ENCODE data around the gene GATAD2A.

The GATAD2A gene

GRCh38 chr19:19545707-19546106 is 140.2 kb downstream of the GATAD2A start:
- no peak for DNase-seq (ENCODE audit: low read depth)

GRCh38 chr19:19546751-19547162 is 141.3 kb downstream of the GATAD2A start:
- no peak for DNase-seq (ENCODE audit: low read depth)

- DNase-seq (ENCODE audit: low read depth), result no peak
Measured at GRCh38 chr19:19547674-19548336, 142.3 kb downstream of the GATAD2A start.

GRCh38 chr19:19548915-19549759 is 143.7 kb downstream of the GATAD2A start:
- no peak for DNase-seq (ENCODE audit: low read depth)

GRCh38 chr19:19549804-19550464 is 144.5 kb downstream of the GATAD2A start:
- no peak for DNase-seq (ENCODE audit: low read depth)

GRCh38 chr19:19550485-19550929 is 145.0 kb downstream of the GATAD2A start:
- DNase-seq (ENCODE audit: low read depth), result no peak

- no peak for DNase-seq (ENCODE audit: low read depth)
Measured at GRCh38 chr19:19550972-19551852, 145.7 kb downstream of the GATAD2A start.

- no peak for DNase-seq (ENCODE audit: low read depth)
Measured at GRCh38 chr19:19551853-19552192, 146.3 kb downstream of the GATAD2A start.

- DNase-seq (ENCODE audit: low read depth), result no peak
Measured at GRCh38 chr19:19552798-19553197, 147.3 kb downstream of the GATAD2A start.

GRCh38 chr19:19553670-19554069 is 148.2 kb downstream of the GATAD2A start:
- DNase-seq (ENCODE audit: low read depth), result no peak

- DNase-seq (ENCODE audit: low read depth), result no peak
Measured at GRCh38 chr19:19554074-19555023, 148.9 kb downstream of the GATAD2A start.

GRCh38 chr19:19558055-19558454 is 152.6 kb downstream of the GATAD2A start:
- DNase-seq (ENCODE audit: low read depth), result no peak
